SHP77 (cell line): ENCODE measurements around the gene AK2.
"Not testable (repeated sequence)": the region's sequence is repeated elsewhere in the genome, so short reads cannot be mapped to it uniquely, and the experiment has no call there.

ENCODE experiments used
- DNase-seq, 2 experiments: peaks; one replicate each; lab custom pipeline; 2025; lab: John Stamatoyannopoulos, UW

AK2 gene

DNA sequence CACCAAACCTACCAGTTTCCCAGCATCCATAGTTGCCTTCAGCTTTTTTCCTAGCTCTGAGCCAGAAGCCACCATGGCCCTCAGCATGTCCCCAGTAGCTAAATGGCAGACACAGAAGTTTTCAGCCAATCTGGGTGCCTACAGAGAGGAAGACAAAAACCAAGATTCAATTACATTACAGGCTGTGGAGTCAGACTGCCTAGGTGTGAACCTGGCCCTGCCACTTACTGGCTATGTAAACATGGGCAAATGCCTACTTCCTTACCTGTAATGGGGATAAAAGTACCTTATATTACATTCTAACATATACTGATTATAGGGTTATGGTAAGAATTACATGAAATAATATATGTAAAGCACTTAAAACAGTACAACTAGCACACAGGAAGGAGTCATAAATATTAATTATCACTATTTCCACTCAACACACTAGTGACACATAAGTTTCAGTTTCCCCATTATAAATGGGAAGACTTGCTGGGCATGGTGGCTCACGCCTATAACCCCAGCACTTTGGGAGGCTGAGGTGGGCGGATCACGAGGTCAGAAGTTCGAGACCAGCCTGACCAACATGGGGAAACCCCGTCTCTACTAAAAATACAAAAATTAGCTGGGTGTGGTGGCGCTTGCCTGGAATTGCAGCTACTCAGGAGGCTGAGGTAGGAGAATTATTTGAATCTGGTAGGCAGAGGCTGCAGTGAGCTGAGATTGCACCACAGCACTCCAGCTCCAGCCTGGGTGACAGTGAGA is 12.1 kb downstream of the AK2 start:
- not testable (repeated sequence) for DNase-seq

DNA sequence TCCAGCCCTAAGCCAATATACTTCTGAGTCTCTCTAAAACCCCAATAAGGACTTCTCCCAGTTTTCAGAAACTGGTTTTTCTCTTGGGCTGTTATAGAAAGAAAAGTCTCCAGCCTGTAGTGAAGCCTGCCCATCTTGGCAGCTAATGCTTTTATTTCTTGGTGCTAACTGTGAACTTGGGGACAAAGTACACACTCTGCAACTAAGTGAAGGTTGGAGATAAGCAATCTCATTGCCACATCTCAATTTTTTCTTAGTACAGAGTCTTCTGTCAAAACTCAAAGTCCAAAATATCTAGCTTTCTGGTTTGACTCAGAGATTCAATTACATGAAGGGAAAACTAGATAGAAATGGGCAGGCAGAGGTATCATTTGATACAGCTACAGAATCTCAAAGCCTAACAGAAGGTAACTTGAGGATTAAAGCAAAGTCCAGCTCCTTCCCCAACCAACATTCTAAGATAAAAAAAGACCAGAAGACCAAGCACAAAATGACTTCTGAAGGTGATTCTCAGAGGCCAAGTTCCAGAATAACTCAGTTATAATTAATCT is 14.0 kb downstream of the AK2 start:
- DNase-seq: no peak

DNA sequence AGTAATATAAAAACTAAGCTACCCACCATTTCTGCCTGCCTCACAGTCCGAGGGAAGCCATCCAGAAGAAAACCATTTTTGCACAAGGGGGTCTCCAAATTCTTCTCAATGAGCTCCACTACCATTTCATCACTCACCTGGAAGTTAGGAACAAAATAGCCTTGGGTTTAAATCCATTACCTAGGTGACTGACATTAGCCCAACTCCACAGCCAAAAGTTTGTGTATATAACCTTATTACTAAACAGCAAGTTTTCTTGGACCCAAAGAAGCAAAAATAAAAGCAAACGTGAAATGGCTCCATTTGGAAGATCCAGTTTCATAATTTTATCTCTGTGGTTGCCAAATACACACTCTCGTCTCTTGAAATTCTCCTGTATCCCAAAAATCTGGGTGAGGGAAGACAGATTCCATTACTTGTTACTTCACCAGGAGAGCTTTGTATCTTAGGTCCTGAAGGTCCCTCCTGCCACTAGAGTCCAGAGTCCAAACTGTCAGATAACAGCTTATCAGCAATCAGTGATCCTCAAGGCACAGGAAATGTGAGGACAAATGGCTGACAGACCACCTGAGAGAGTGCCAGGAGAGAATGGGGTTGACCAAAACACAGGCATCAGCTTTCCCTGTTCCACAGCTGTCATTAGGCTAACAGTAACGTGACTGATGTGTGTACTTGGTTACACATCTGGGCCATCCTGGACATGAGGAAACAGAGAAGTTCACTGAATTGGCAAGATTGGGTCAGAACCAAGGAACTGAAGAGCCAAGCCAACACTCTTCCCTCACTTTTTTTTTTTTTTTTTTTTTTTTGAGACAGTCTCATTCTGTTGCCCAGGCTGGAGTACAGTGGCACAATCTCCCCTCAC is 14.9 kb downstream of the AK2 start:
- no peak for DNase-seq

DNA sequence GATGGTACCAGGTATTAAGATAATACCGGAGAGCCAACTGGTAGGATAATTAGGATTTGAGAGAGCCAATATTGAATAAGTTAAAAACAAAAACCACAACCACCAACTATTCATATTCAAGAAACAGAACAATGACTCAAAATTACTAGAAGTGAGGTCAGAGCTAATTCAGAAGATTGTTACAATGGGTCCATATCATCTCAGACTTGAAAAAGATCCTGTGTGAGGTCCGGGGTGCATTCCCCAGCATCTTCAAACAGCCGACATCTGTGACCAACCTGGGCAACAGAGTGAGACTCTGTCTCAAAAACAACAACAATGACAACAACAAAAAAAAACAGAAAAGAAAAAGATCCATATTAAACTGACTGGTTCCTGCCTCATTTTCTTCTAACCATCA is 18.6 kb downstream of the AK2 start:
- DNase-seq: no peak

DNA sequence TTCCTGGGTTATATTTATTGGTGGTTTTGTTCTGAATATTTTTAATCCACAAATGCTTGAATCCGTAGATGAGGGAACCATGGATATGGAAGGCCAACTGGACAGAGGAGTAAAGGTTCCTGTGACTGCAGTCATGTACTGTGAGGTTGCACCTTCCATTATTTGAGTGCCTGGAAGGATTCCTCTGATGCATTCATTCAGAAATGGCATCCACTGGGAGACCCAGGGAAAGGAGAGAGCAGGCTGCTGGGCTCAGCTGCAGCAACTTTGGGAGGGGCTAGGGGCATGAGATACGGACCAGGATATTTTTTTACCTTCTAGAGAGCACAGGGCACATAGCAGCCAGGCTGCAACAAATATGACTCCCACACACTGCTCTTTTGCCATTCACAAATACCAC is 19.5 kb downstream of the AK2 start:
- no peak for DNase-seq

DNA sequence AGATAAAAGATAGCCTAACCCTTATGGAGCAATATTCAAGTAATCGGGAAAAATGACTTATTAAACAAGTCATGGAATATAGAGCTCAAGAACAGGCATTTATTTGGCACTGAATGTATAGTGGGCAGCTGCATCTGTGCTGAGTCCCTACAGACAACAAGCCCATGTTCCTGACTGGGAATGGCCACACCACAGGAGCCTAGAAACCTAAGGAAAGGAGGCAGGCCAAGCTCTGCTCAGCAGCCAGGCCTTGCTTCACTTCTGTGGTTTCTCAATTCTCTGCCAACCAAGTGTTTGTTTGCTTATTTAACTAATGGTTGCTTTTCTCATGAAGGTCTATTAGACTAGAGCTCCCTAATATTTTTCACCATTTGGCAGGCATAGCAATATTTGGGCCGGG is 21.5 kb downstream of the AK2 start:
- no peak for DNase-seq

DNA sequence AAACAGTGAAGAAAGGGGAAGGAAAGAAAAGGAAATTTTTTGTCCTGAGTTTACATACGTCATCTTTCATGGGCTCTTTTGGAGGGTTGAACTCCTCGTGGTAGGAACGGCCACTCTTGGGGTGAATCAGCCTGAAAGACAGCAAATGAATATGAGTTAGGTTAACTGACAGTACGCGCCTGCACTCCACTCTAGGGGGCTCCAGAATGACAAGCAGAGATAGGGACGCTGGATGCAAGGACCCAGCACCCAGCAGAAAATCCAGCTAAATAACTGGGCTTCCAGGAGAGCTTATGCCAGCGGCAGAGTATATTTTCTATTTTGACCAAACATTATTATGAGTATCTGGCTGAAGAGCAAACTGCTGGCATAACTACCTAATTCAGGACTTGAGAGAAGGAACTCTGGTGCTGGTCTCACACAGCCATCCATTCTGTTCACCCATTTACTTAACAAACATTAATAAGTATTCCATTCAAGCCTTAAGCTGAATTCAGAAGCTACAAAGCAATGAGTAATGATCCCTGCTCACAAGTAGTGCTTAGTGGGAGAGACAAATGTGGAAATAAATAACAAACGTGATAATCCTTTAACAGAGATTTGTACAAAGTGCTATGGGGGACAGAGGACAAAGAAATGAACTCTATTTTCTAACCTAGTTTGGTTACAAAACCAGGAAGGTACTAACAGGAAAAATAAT is 22.1 kb downstream of the AK2 start:
- DNase-seq: no peak

DNA sequence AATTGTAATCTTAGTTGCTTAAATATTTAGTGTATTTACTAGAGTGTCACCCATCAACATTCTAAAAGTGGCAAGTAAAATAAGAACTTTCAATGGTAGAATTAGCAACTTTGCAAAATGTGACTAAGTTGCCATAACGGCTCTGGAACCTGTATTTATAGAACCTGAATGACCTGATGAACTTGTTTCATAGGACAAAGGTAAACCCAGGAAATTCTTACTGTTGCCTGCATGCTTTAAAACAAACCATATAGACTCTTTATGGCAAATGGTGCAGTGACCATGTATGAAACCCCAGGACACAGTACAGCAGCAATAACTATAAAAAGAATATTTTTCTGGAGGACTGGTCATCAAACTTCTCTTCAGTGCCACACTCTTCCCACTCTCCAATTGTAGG is 22.9 kb downstream of the AK2 start:
- no peak for DNase-seq

DNA sequence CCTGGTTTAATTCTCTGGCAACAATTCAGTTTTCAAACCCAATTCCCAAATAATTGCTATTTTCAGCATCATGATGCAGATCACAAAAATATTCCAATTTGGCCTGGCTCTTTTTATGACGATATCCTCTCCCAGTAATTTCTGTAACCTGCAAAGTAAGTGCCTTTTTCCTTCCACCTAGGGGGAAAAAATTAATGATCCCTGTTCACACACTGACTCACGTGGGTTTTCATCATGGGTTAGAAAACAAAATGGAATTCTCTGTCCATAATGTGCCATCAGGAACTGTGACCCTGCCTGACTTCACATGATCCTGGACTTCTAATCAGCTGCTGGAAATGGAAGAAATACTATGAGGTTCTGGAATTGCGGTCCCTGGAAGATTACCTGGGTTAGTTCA is 24.5 kb downstream of the AK2 start:
- no peak for DNase-seq

DNA sequence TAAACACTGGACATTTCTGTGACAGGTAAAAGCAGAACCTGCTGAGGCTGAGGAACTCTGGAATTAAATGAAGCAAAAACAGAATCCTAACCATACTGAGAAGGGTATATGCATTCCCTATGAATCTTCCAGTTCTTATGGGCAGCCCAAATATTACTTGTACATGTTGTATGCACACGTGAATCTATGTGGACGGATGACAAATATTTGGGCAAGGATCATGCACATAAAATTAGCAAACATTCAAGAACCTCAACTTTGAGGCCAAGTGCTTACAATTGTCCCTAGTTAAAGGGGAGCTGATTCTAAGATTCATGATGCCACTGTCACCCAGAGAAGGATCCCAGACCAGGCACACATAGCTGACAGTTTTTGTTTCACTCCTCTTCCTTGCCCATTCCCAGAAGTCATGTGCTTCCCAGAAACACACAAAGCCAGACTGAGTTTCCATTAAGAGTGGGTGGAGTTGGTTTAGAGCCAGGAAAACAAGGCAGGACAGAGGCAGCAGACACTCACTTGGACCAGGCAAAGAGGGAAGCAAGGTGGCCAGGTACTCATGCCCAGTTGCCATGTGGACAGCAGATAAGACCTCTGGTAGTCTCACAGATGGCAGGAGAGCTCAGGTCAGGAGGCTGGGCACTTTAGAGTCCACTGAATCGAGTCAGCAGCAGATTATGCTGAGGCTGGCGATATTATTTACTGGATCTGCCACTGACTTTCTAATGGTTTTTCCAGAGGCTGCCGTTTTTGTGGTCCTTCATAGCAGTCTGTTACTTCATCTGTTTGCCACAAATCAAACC is 25.6 kb downstream of the AK2 start:
- DNase-seq: no peak

DNA sequence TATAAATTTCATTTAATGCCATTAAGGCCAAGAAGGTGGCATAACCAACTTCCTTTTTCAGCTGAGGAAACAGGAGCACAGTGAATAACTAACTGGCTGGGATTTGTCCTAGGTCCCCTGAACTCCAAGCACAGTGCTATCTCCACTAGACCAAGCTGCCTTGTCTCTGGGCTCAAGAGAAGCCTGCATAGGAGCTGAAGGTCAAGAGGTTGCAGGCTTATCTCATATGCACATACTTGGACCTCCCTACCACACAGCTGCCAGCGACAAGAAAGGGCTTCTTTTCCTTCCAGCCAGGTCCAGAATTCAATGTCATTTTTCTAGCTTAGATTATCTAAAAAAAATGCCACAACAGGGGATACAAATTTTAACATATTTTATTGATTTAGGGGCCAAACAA is 27.1 kb downstream of the AK2 start:
- DNase-seq: no peak

DNA sequence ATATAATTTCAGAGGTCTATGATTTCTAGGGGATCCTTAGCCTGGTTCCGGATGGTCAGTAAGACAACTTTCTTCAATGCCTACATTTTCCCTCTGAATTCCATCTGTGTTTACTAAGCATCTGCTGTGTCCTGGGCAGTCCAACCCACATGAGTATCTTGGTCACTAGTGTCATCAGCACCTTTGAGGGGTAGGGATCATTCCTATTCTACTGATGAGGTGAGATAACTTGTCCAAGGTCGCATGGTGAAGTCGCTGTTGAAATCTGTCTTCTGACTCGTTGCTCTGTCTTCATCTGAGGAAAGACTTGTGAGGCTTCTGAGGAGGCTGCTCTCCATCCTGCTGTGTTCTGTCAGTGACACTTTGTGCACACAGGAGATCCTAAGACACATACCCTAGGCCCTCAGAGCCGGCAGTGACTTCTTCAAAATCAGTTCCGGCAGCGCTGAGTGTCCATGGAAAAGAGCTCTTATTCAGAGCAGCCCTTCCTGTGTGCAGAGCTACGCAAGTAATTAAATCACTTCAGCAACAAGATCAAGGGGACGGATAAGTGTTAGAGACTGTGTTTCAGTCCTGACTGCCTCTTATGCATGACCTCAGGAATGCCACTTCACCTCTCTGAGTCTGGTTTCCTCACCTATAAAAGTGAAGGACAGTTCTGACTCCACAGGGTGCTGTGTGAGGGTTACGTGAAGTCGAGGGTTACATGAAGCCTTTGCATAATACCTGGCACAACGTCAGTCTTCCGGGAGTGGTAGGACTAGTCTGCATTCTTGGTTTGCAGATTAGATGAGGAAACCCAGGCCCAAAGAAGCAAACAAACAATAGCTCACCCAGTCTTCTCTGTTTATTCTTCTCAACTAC is 28.4 kb downstream of the AK2 start:
- DNase-seq: no peak

DNA sequence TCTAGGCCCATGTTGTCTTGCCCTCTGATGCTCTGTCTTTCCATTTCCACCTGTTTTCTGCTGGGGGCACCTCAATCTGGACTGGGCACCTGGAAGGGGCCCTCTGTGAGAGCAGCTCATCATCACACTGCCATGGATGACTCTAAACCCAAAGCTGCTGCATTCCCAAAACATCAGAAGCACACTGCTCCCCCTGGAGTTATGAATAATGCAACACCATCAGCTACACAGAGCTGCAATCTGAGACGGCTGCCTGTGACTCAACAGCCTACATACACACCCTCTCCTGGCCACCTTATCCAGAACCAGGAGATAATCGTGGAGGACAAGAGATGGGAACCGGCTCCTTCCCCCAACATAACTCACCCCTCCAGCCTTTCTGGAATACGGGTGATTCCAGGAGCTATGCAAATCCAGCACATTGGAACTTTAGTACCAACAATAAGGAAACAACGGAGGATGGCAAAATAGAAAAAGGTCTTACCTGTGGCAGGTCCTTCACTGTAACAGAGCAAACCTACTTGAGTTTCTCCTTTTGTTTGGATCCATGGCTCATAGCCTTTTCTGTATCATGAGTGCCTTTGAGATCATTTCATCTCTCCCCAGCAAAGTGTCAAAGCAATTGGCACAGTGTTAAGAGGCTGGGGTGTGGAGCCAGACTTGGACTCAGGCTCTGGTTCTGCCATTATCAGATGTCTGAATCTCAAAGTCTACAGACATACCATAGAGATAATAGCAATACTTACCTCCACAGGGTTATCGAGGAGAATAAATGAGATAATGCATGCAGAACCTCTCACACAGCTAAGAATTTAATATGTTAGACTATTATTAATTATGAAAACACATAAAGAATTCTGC is 29.3 kb downstream of the AK2 start:
- DNase-seq: peak in 1 of 2 experiments; percentile 33

DNA sequence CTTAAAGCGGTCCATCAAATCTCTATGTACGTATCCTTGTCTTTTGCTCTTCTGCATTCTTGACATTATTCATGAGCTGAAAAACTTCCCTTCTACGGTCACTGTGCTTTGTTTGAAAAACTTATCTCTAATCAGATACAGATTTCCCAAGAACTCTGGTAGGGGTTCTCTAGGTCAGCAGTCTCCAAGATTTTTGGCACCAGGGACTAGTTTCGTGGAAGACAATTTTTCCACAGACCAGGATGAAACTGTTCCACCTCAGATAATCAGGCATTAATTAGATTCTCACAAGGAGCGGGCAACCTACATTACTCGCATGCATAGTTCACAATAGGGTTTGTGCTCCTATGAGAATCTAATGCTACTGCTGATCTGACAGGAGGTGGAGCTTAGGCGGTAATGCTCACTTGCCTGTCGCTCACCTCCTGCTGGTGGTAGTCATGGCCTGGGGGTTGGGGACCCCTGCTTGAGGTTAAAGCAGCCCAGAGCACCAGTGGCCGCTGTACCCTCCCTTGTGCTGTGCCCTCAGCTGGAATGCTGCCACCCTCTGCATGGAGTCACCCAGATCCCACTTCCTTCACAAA is 30.8 kb downstream of the AK2 start:
- DNase-seq: no peak

DNA sequence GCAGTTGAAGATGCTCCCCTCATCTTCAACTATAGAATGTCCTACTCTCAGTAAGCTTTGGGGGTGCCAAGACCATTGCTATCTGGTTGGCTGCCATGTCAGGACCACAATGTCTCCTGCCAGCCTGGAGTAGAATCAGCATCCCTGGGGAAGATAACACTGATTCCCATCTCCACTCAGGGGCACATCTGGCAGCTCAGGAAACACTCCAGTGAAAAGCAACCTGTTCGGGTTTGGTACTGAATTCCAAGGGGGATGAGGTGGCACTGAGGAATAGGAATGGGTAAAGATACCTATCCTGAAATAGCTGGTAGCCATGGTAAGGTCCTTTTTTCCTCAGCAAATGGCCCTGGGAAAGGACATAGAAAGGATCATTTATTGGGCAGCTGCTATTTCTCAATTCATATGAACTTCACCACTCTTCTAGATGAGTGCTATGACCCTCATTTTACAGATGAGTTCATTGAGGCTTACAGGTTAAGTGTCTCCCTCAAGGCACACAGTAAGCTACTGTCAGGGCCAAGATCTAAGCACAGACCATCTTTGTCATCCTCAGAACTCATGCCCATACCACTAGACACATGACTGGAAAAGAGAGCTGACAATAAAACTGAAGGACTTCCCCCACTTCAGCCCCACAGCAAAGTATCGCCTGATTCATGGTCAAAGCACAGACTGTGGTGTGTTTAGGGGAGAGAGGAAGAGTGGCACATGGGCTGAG is 31.4 kb downstream of the AK2 start:
- no peak for DNase-seq

DNA sequence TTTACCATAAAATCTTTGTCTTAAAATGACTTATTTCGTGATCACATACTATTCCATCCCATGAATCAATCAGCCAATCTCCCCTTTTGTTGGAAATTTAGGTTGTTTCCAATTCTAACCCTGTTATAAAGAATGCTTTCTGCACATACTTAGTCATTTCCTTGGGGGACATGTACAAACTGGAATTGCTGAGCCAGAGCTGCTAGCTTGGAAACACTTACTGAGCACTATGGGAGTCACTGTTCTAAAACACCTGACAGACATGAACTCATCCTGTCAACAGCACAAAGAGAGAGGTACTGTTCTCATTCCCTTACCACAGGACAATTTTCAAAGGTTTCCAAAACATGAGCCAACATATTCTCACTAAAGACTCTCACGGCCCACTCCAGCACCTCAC is 32.1 kb downstream of the AK2 start:
- no peak for DNase-seq

DNA sequence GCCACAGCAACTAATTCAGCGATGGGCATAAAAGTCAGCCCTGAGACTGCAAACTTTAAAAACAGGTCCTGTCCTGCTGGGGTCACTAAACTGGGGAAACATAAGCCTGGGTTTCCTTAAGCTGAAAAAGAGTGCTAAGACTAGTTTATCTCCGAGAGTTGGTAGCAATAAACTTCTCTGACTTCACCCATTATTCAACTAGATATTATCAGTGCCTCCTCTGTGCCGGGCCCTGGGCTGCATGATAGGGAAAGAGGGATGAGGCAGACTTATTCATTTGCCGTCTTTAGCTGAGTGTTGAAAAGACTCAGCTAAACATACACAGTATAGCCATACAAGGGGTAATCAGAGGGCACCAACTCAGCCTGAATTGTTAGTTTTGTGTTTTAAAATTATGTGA is 33.0 kb downstream of the AK2 start:
- DNase-seq: no peak

DNA sequence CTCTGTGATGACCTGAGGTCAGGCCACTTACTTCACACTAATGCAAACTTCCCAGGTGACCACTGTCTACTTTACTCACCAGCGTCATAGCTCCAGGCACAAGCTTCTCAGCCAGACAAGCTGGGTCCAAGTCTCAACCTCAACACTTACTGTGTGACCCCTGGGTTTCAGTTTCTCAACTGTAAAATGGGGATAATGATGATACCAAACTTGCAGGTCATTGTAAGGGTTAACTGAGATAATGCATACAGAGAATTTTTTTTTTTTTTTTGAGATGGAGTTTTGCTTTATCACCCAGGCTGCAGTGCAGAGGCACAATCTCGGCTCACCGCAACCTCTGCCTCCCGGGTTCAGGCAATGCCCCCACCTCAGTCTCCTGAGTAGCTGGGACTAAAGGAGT is 34.7 kb downstream of the AK2 start:
- no peak for DNase-seq

DNA sequence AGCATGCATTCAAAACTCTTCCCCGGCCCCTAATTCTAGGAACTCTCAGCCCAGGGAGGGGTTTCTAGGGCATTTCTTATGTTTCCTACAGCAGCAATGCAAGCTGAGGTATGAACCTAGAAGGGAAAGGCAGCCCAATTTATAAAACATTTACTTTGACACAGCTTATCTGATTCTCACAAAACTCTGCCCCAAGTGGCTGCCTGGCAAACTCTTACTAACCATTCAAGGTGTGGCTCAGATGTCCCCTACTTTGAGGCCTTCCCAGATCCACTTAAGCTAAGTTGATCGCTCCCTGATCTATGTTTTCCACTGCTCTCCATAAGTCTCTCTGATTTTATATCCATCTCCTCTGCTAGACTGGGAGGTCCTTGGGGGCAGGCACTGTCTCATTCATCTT is 35.4 kb downstream of the AK2 start:
- no peak for DNase-seq
